GM12878 (cell line): ENCODE data around the gene GPC2.

Experiments
- BRCA1 ChIP-seq: IDR thresholded peaks from 2 replicates; pipeline ENCODE4 v1.6.1; 2011; ENCODE audit warnings: low read depth, low read length, improper control_type of control experiment
- EZH2 ChIP-seq: IDR thresholded peaks from 2 replicates; pipeline ENCODE4 v1.6.1; 2012; ENCODE audit warnings: low read depth, mild to moderate bottlenecking, control low read depth, inconsistent platforms, low read length, borderline replicate concordance; ENCODE audit not compliant: control insufficient read depth
- POLR2A ChIP-seq: IDR thresholded peaks from 2 replicates; pipeline ENCODE4 v1.6.1; 2011; ENCODE audit warnings: low read depth, mild to moderate bottlenecking, low read length
- POLR2AphosphoS5 ChIP-seq: IDR thresholded peaks from 2 replicates; pipeline ENCODE4 v1.6.1; 2011; ENCODE audit warnings: mild to moderate bottlenecking, low read length, inconsistent platforms
- SP1 ChIP-seq: IDR thresholded peaks from one replicate; pipeline ENCODE4 v1.6.1; 2011; ENCODE audit warnings: low read depth, low read length
- SPI1 ChIP-seq: IDR thresholded peaks from 2 replicates; pipeline ENCODE4 v1.6.1; 2011; ENCODE audit warnings: low read depth, mild to moderate bottlenecking, low read length, moderate library complexity, borderline replicate concordance; ENCODE audit not compliant: insufficient read depth
- YY1 ChIP-seq: IDR thresholded peaks from 2 replicates; pipeline ENCODE4 v1.6.1; 2011; ENCODE audit warnings: low read depth, mild to moderate bottlenecking, low read length
- TF ChIP-seq, protein P1 (sequence below), 3 experiments: IDR thresholded peaks in 2 of 3; conservative IDR thresholded peaks in 1 of 3; 2 replicates each; pipeline ENCODE4 v1.5.1; 2011; ENCODE audit warnings: low read depth in 3 of 3, low read length in 3 of 3, mild to moderate bottlenecking in 3 of 3, control low read depth in 2 of 3, moderate library complexity in 2 of 3, inconsistent platforms in 1 of 3, mixed read lengths in 1 of 3; ENCODE audit not compliant: control insufficient read depth in 2 of 3, insufficient read depth in 1 of 3; ENCODE audit errors: extremely low read depth in 1 of 3

DNA sequence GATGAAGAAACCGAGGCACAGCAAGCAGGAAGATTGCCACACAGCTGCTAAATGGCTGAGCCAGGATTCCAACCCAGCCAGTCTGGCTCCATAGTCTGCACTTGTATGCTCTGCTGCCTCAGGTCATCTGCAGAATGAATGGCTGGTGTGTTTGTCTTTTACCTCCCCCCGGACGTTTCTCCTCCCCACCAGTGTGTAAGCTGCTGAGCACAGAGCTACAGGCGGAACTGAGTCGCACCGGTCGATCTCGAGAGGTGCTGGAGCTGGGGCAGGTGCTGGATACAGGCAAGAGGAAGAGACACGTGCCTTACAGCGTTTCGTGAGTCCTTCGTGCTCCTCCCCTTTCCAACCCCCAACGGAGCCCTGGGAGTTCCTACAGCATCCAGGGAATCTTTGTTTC lies 55.1 kb downstream of the GPC2 start:
- TF ChIP-seq, protein P1, sequence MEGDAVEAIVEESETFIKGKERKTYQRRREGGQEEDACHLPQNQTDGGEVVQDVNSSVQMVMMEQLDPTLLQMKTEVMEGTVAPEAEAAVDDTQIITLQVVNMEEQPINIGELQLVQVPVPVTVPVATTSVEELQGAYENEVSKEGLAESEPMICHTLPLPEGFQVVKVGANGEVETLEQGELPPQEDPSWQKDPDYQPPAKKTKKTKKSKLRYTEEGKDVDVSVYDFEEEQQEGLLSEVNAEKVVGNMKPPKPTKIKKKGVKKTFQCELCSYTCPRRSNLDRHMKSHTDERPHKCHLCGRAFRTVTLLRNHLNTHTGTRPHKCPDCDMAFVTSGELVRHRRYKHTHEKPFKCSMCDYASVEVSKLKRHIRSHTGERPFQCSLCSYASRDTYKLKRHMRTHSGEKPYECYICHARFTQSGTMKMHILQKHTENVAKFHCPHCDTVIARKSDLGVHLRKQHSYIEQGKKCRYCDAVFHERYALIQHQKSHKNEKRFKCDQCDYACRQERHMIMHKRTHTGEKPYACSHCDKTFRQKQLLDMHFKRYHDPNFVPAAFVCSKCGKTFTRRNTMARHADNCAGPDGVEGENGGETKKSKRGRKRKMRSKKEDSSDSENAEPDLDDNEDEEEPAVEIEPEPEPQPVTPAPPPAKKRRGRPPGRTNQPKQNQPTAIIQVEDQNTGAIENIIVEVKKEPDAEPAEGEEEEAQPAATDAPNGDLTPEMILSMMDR (IDR thresholded peaks at IDR 0.05 in 2 of 3, conservative IDR thresholded peaks at IDR 0.05 in 1 of 3; ENCODE audit: control insufficient read depth in 2 of 3, extremely low read depth in 1 of 3, insufficient read depth in 1 of 3, low read depth in 3 of 3, low read length in 3 of 3) = no peak
- TF ChIP-seq POLR2A (no peak), SPI1 (no peak), SP1 (no peak), YY1 (no peak), EZH2 (no peak), BRCA1 (no peak), POLR2AphosphoS5 (no peak)
